Spleen (tissue), 11 donors: ENCODE measurements around the gene KRT25. TPM values are rescaled to one million over a fixed set of nuclear protein-coding genes. Genes with fewer than 3 reads are reported as not detected.
"Not testable (repeated sequence)": the region's sequence is repeated elsewhere in the genome, so short reads cannot be mapped to it uniquely, and the experiment has no call there.

Experiments
- DNase-seq: peaks from one replicate; pipeline ENCODE4 v3.0.0-alpha.2; 2020
- H3K27ac ChIP-seq, 8 donors: fragments of 200-600 bp; sonication (generic) in 7 of 8; 1 replicate in 4 of 8; 2 replicates in 4 of 8; pipeline versions ENCODE4 v1.5.0 to v1.8.0; 2016 to 2021; ENCODE audit warnings: inconsistent platforms in 4 of 8, mild to moderate bottlenecking in 4 of 8, moderate library complexity in 1 of 8
- H3K27me3 ChIP-seq, 7 donors: fragments of 200-600 bp; sonication (generic) in 6 of 7; replicated peaks in 1 of 7; 1 replicate in 4 of 7; 2 replicates in 3 of 7; pipeline versions ENCODE4 v1.5.0 to v1.8.0; 2016 to 2021; ENCODE audit warnings: inconsistent platforms in 3 of 7, mild to moderate bottlenecking in 1 of 7
- H3K36me3 ChIP-seq, 6 donors: fragments of 200-600 bp; sonication (generic) in 5 of 6; 1 replicate in 4 of 6; 2 replicates in 2 of 6; pipeline versions ENCODE4 v1.5.0 to v1.8.0; 2016 to 2021; ENCODE audit warnings: inconsistent platforms in 2 of 6
- H3K4me1 ChIP-seq, 6 donors: fragments of 200-600 bp; sonication (generic) in 5 of 6; 1 replicate in 3 of 6; 2 replicates in 3 of 6; pipeline versions ENCODE4 v1.5.0 to v1.8.0; 2016 to 2021; ENCODE audit warnings: inconsistent platforms in 3 of 6
- H3K4me3 ChIP-seq, 8 donors: fragments of 200-600 bp; sonication (generic) in 7 of 8; 1 replicate in 4 of 8; 2 replicates in 4 of 8; pipeline versions ENCODE4 v1.5.0 to v1.8.0; 2016 to 2021; ENCODE audit warnings: inconsistent platforms in 4 of 8, mild to moderate bottlenecking in 4 of 8, moderate library complexity in 2 of 8
- H3K9me3 ChIP-seq, 8 donors: fragments of 200-600 bp; sonication (generic) in 7 of 8; 1 replicate in 4 of 8; 2 replicates in 4 of 8; pipeline versions ENCODE4 v1.5.0 to v1.8.0; 2016 to 2021; ENCODE audit warnings: inconsistent platforms in 4 of 8
- CTCF ChIP-seq, 11 experiments: fragments of 200-600 bp in 7 of 11; fragments of 450-650 bp in 4 of 11; sonication (generic) in 4 of 11; IDR thresholded peaks in 8 of 11; conservative IDR thresholded peaks in 3 of 11; 1 replicate in 7 of 11; 2 replicates in 4 of 11; pipeline versions ENCODE4 v1.4.0 to v1.8.0; 2016 to 2021; ENCODE audit warnings: antibody characterized with exemption in 11 of 11, inconsistent platforms in 4 of 11, mild to moderate bottlenecking in 1 of 11
- POLR2A ChIP-seq, 3 donors: fragments of 450-650 bp; IDR thresholded peaks; one replicate each; pipeline ENCODE4 v1.5.1; 2017; ENCODE audit warnings: antibody characterized with exemption in 3 of 3, mild to moderate bottlenecking in 1 of 3
- POLR2AphosphoS5 ChIP-seq, 3 donors: sonication (generic); formaldehyde crosslinking; IDR thresholded peaks; one replicate each; pipeline ENCODE4 v1.5.1; 2017; ENCODE audit warnings: antibody characterized with exemption in 3 of 3
- WGBS, 5 donors: extraction: QIAGEN DNeasy Blood & Tissue Kit in 3 of 5; methylation state at CpG; one replicate each; pipeline versions ENCODE4 v1.1.5 to v1.1.7; 2013 to 2018; 5-methylcytosine and 5-hydroxymethylcytosine counted together
- intact Hi-C: fragments of 100-400 bp; cut with DNase I; formaldehyde crosslinking; loops from one replicate; pipeline ENCODE4 v1.15.0; 2023; ENCODE audit warnings: low total_unique reads
- polyA plus RNA-seq, 3 donors: library from polyadenylated mRNA; stranded (reverse); fragments of 200-250 nt; gene quantifications; one replicate each; pipeline ENCODE4 v1.2.1, GENCODE V29; 2013
- total RNA-seq, 7 donors: library from RNA; depleted of rRNA in 3 of 7; stranded (reverse); fragments of >200 nt in 3 of 7; fragmentation: NEBNext Ultra II Directional in 4 of 7; extraction: Animal tissue kit (Norgen Biotek cat#: 25700) in 4 of 7; gene quantifications; one replicate each; pipeline versions ENCODE4 v1.1.0 to v1.2.1, GENCODE V29; 2016 to 2021
- donor health status: healthy with polysubstance abuse.
- donor health status: DM: no; HTN: no; CAD: no; lungs with moderate emphysema.
- donor health status: DM: no; HTN: no; CAD: no.
- donor health status: Bipolar disorder and iron deficiency.
- donor health status: healthy.
- donor health status: DM: no; HTN: no; CAD: no.
- donor health status: DM: yes; HTN: yes; CAD: no.

Gene KRT25
- total and polyA plus RNA-seq, 10 donors, result not detected

- Histone ChIP-seq H3K9me3 (peaks cover 0 to 23% (median 14%) of the 10 kb centered on the region in 8 donors), H3K36me3 (no peaks in the 10 kb centered on the region), H3K4me1 (no peaks in the 10 kb centered on the region), H3K27me3 (peaks cover 0 to 47% (median 0%) of the 10 kb centered on the region in 7 donors), H3K4me3 (no peak overlapping the region), H3K27ac (no peak overlapping the region)
- DNase-seq, result no peak
- WGBS, 5 donors, result 89 to 96% (median 91%) methylated on average over 3 of the region's 3 CpGs
- intact Hi-C loops, result no loop called here
- no peak for TF ChIP-seq POLR2AphosphoS5 (IDR thresholded peaks at IDR 0.05)
- TF ChIP-seq CTCF (IDR thresholded peaks at IDR 0.05 in 8 of 11, conservative IDR thresholded peaks at IDR 0.05 in 3 of 11), result no peak
- TF ChIP-seq POLR2A (IDR thresholded peaks at IDR 0.05), result no peak
Measured at GRCh38 chr17:40753804-40754203, 1.3 kb downstream of the KRT25 start.

DNA sequence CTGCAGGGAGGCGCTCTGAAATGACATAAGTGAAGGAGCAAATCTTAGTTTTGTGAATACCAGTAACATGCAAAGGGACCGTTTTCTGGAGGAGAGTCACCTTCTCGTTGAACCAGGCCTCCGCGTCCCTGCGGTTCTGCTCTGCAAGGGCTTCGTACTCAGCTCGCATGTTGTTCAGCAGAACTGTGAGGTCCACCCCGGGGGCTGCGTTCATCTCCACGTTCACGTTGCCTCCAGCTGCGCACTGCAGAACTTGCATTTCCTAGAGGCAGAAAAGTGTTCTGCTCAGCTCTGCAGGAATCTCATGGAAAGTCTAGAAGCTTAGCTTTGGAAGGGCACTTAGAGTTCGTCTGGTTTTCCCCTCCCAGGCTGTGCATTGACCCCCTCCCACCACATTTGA lies 4.1 kb downstream of the KRT25 start:
- intact Hi-C loops, result no loop called here
- Histone ChIP-seq H3K36me3 (no peaks in the 10 kb centered on the region), H3K9me3 (peaks cover 0 to 5% (median 0%) of the 10 kb centered on the region in 8 donors), H3K27me3 (peaks cover 0 to 53% (median 0%) of the 10 kb centered on the region in 7 donors), H3K27ac (no peak overlapping the region), H3K4me1 (no peaks in the 10 kb centered on the region), H3K4me3 (no peak overlapping the region)
- DNase-seq, result no peak
- 75 to 89% (median 81%) methylated on average over 14 of the region's 14 CpGs for WGBS, 5 donors
- TF ChIP-seq CTCF (IDR thresholded peaks at IDR 0.05 in 8 of 11, conservative IDR thresholded peaks at IDR 0.05 in 3 of 11), result no peak
- TF ChIP-seq POLR2A (IDR thresholded peaks at IDR 0.05), result no peak

GRCh38 chr17:40750391-40750790 lies 4.7 kb downstream of the KRT25 start:
- 78 to 88% (median 81%) methylated on average over 6 of the region's 6 CpGs for WGBS, 5 donors
- no peak overlapping the region for H3K4me3 ChIP-seq
- no peaks in the 10 kb centered on the region for H3K4me1 ChIP-seq
- peaks cover 0 to 59% (median 0%) of the 10 kb centered on the region in 7 donors for H3K27me3 ChIP-seq
- no peak for TF ChIP-seq CTCF (IDR thresholded peaks at IDR 0.05 in 8 of 11, conservative IDR thresholded peaks at IDR 0.05 in 3 of 11)
- no peak for TF ChIP-seq POLR2A (IDR thresholded peaks at IDR 0.05)
- no peak for TF ChIP-seq POLR2AphosphoS5 (IDR thresholded peaks at IDR 0.05)
- intact Hi-C loops, result no loop called here
- no peak for DNase-seq
- no peak overlapping the region for H3K27ac ChIP-seq
- peaks cover 0 to 5% (median 0%) of the 10 kb centered on the region in 8 donors for H3K9me3 ChIP-seq
- H3K36me3 ChIP-seq, result no peaks in the 10 kb centered on the region

- H3K4me1 ChIP-seq, H3K36me3 ChIP-seq, H3K4me3 ChIP-seq, intact Hi-C loops, H3K9me3 ChIP-seq, H3K27ac ChIP-seq, DNase-seq: not testable (repeated sequence)
- H3K27me3 ChIP-seq, result peaks cover 0 to 61% (median 0%) of the 10 kb centered on the region in 7 donors
- 76 to 82% (median 81%) methylated on average over 1 of the region's 1 CpG for WGBS, 5 donors
Measured at GRCh38 chr17:40748666-40749065, 6.5 kb downstream of the KRT25 start.

DNA sequence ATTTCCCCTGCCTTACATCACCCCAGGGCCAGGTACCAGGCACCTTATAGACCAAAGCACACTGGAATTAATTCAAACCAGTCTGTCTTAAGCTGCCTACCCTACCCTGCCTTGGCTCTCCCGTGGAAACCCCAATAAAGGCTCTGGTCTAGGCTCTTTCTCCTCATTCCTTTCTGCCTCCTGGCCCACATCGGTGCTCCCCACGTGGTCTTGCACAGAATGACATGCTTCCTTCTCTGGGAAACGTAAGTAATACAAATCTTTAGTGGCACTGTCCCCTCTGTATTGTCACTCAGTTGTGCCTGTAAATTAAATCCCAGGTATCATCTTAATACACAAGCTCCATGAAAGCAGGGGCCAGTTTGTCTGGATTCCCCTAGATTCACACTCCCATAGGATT lies 16.6 kb downstream of the KRT25 start:
- no peak for TF ChIP-seq POLR2AphosphoS5 (IDR thresholded peaks at IDR 0.05)
- intact Hi-C loops, result no loop called here
- no peak overlapping the region for H3K4me3 ChIP-seq

More for the DNA sequence above, 16.6 kb downstream of the KRT25 start:
- WGBS, 5 donors, result 44 to 60% (median 50%) methylated on average over 4 of the region's 4 CpGs
- Histone ChIP-seq H3K27me3 (peaks cover 0 to 27% (median 0%) of the 10 kb centered on the region in 7 donors), H3K4me1 (no peaks in the 10 kb centered on the region), H3K9me3 (peaks cover 0 to 25% (median 12%) of the 10 kb centered on the region in 8 donors), H3K27ac (no peak overlapping the region), H3K36me3 (no peaks in the 10 kb centered on the region)
- no peak for DNase-seq
